Muscle of leg (tissue), 16 donors: ENCODE results near the gene NXF1. TPM values are rescaled to one million over a fixed set of nuclear protein-coding genes. Genes with fewer than 3 reads are reported as not detected.

Experiments
- DNase-seq: peaks from one replicate; pipeline ENCODE4 v3.0.0; 2013
- H3K27ac ChIP-seq: one replicate; pipeline ENCODE4 v1.5.1; 2013; ENCODE audit warnings: mild to moderate bottlenecking, low read length, control low read depth
- H3K27me3 ChIP-seq: one replicate; pipeline ENCODE4 v1.6.1; 2013; ENCODE audit warnings: low read length; ENCODE audit not compliant: control insufficient read depth, insufficient read depth
- H3K36me3 ChIP-seq: one replicate; pipeline ENCODE4 v1.6.1; 2013; ENCODE audit warnings: low read length; ENCODE audit not compliant: control insufficient read depth, insufficient read depth
- H3K4me1 ChIP-seq: one replicate; pipeline ENCODE4 v1.6.1; 2013; ENCODE audit warnings: low read length; ENCODE audit not compliant: control insufficient read depth, insufficient read depth
- H3K4me3 ChIP-seq: one replicate; pipeline ENCODE4 v1.5.1; 2013; ENCODE audit warnings: low read length, control low read depth
- H3K9me3 ChIP-seq: replicated peaks from 2 replicates; pipeline ENCODE4 v1.6.1; 2013; ENCODE audit warnings: low read depth, low read length; ENCODE audit not compliant: control insufficient read depth
- WGBS: methylation state at CpG from one replicate; pipeline ENCODE4 v1.1.5; 2013; ENCODE audit warnings: missing lambda C conversion rate; ENCODE audit not compliant: insufficient coverage; 5-methylcytosine and 5-hydroxymethylcytosine counted together
- long read RNA-seq, 11 donors: transcript quantifications; one replicate each; lab custom pipeline, GENCODE V29; 2026
- polyA plus RNA-seq, 8 donors: library from polyadenylated mRNA; unstranded; fragments of 120-200 nt; gene quantifications; one replicate each; pipeline versions ENCODE4 v1.2.1 to v1.2.3, GENCODE V29; 2013; ENCODE audit warnings: inconsistent platforms in 1 of 8, low replicate concordance in 1 of 8; ENCODE audit not compliant: insufficient read length in 8 of 8, insufficient read depth in 1 of 8
- total RNA-seq: library from RNA; stranded (reverse); fragments of 120-200 nt; gene quantifications from one replicate; pipeline ENCODE4 v1.2.4, GENCODE V29; 2013

Gene NXF1
- total RNA-seq (24.3 TPM), polyA plus RNA-seq (10 to 100 TPM; 60.5 to 73.1 (median 66.9) TPM)
- long read RNA-seq, donor 1, partial matches to known transcripts, result 0 of 2 reads
- long read RNA-seq, donor 1, other reads (novel, unspliced or antisense), result 0 of 2 reads
- long read RNA-seq, donor 2, partial matches to known transcripts, result 0 of 1 reads
- long read RNA-seq, donor 2, other reads (novel, unspliced or antisense), result 0 of 1 reads
- long read RNA-seq, donor 3, full-length matches to known transcripts, result 7 of 7 reads
- long read RNA-seq, donor 3, partial matches to known transcripts, result 0 of 7 reads
- long read RNA-seq, donor 3, other reads (novel, unspliced or antisense), result 0 of 7 reads
- long read RNA-seq, donor 4, partial matches to known transcripts, result 0 of 3 reads
- long read RNA-seq, donor 4, other reads (novel, unspliced or antisense), result 0 of 3 reads
- long read RNA-seq, donor 5, full-length matches to known transcripts, result 17 of 22 reads
- long read RNA-seq, donor 5, partial matches to known transcripts, result 5 of 22 reads
- long read RNA-seq, donor 5, other reads (novel, unspliced or antisense), result 0 of 22 reads
- long read RNA-seq, donor 6, full-length matches to known transcripts, result 6 of 6 reads
- long read RNA-seq, donor 6, partial matches to known transcripts, result 0 of 6 reads
- long read RNA-seq, donor 6, other reads (novel, unspliced or antisense), result 0 of 6 reads
- long read RNA-seq, donor 7, full-length matches to known transcripts, result 6 of 6 reads
- long read RNA-seq, donor 7, partial matches to known transcripts, result 0 of 6 reads
- long read RNA-seq, donor 7, other reads (novel, unspliced or antisense), result 0 of 6 reads
- long read RNA-seq, donor 8, partial matches to known transcripts, result 0 of 5 reads
- long read RNA-seq, donor 8, other reads (novel, unspliced or antisense), result 0 of 5 reads
- long read RNA-seq, donor 9, partial matches to known transcripts, result 0 of 4 reads
- long read RNA-seq, donor 9, other reads (novel, unspliced or antisense), result 0 of 4 reads
- long read RNA-seq, donor 10, transcript NXF1-201 (21 exons, 2,346 nt), result major isoform, 6 of 14 reads
- long read RNA-seq, donor 10, partial matches to known transcripts, result 7 of 14 reads
- long read RNA-seq, donor 10, other reads (novel, unspliced or antisense), result 0 of 14 reads
- long read RNA-seq, donor 11, full-length matches to known transcripts, result 3 of 3 reads
- long read RNA-seq, donor 11, partial matches to known transcripts, result 0 of 3 reads
- long read RNA-seq, donor 11, other reads (novel, unspliced or antisense), result 0 of 3 reads

- Histone ChIP-seq H3K9me3 (no peaks in the 10 kb centered on the region), H3K36me3 (peaks cover 42% of the 10 kb centered on the region), H3K27ac (peak within 1 kb of the TSS; percentile 93), H3K27me3 (no peaks in the 10 kb centered on the region), H3K4me1 (peaks cover 31% of the 10 kb centered on the region), H3K4me3 (peak within 1 kb of the TSS; percentile 69)
- DNase-seq, result peak; percentile 97
- WGBS, result under 1% methylated on average over 73 of the region's 77 CpGs
Observed at GRCh38 chr11:62805076-62805892, at the start of gene NXF1. Gene NXF1 (minus strand): TSS chr11:62805440. CDS start chr11:62805356, 84 bp downstream.

GRCh38 chr11:62854013-62854824 lies 49.0 kb upstream of the NXF1 start:
- Histone ChIP-seq H3K27me3 (no peaks in the 10 kb centered on the region), H3K36me3 (peaks cover 32% of the 10 kb centered on the region), H3K9me3 (no peaks in the 10 kb centered on the region), H3K4me3 (peak overlapping the region; percentile 92), H3K4me1 (peaks cover 14% of the 10 kb centered on the region), H3K27ac (peak overlapping the region; percentile 29)
- no peak for DNase-seq
- no CpG with 5 or more reads among the region's 8 CpGs for WGBS

- Histone ChIP-seq H3K4me1 (peaks cover 14% of the 10 kb centered on the region), H3K4me3 (no peak overlapping the region), H3K27me3 (no peaks in the 10 kb centered on the region), H3K36me3 (peaks cover 32% of the 10 kb centered on the region), H3K27ac (no peak overlapping the region), H3K9me3 (no peaks in the 10 kb centered on the region)
- WGBS, result no CpG with 5 or more reads among the region's 7 CpGs
- no peak for DNase-seq
Observed at GRCh38 chr11:62853279-62853965, 48.2 kb upstream of the NXF1 start.

- Histone ChIP-seq H3K4me1 (peaks cover 14% of the 10 kb centered on the region), H3K27ac (no peak overlapping the region), H3K27me3 (no peaks in the 10 kb centered on the region), H3K36me3 (peaks cover 32% of the 10 kb centered on the region), H3K4me3 (no peak overlapping the region), H3K9me3 (no peaks in the 10 kb centered on the region)
- no peak for DNase-seq
Observed at GRCh38 chr11:62852523-62853188, 47.4 kb upstream of the NXF1 start.

- Histone ChIP-seq H3K4me1 (peaks cover 14% of the 10 kb centered on the region), H3K27me3 (no peaks in the 10 kb centered on the region), H3K27ac (no peak overlapping the region), H3K4me3 (no peak overlapping the region), H3K9me3 (no peaks in the 10 kb centered on the region), H3K36me3 (peaks cover 32% of the 10 kb centered on the region)
- DNase-seq, result no peak
- 42% methylated on average over 3 of the region's 3 CpGs for WGBS
Observed at GRCh38 chr11:62851807-62852522, 46.7 kb upstream of the NXF1 start.

GRCh38 chr11:62850911-62851806 lies 45.9 kb upstream of the NXF1 start:
- Histone ChIP-seq H3K36me3 (peaks cover 32% of the 10 kb centered on the region), H3K27ac (no peak overlapping the region), H3K27me3 (no peaks in the 10 kb centered on the region), H3K4me3 (no peak overlapping the region), H3K4me1 (peaks cover 9% of the 10 kb centered on the region), H3K9me3 (no peaks in the 10 kb centered on the region)
- no peak for DNase-seq
- 35% methylated on average over 4 of the region's 15 CpGs for WGBS

- Histone ChIP-seq H3K36me3 (peaks cover 13% of the 10 kb centered on the region), H3K4me3 (no peak overlapping the region), H3K9me3 (no peaks in the 10 kb centered on the region), H3K27me3 (no peaks in the 10 kb centered on the region), H3K4me1 (no peaks in the 10 kb centered on the region), H3K27ac (no peak overlapping the region)
- no peak for DNase-seq
- WGBS, result no CpG with 5 or more reads among the region's 1 CpG
Observed at GRCh38 chr11:62847767-62848314, 42.6 kb upstream of the NXF1 start.
